Gastroesophageal sphincter (tissue), 3 donors: ENCODE measurements around the gene FSHR.

Experiments used
- EP300 ChIP-seq: sonication (generic); formaldehyde crosslinking; IDR thresholded peaks from one replicate; pipeline ENCODE4 v1.6.1; 2017; ENCODE audit warnings: antibody characterized with exemption, mild to moderate bottlenecking
- POLR2A ChIP-seq, 2 donors: fragments of 450-650 bp; IDR thresholded peaks; one replicate each; pipeline ENCODE4 v1.6.1; 2017; ENCODE audit warnings: antibody characterized with exemption in 2 of 2, mild to moderate bottlenecking in 2 of 2, moderate library complexity in 1 of 2
- POLR2AphosphoS5 ChIP-seq: sonication (generic); formaldehyde crosslinking; IDR thresholded peaks from one replicate; pipeline ENCODE4 v1.6.1; 2017; ENCODE audit warnings: antibody characterized with exemption
- TF ChIP-seq, protein P1 (sequence below), 4 experiments: fragments of 200-600 bp in 2 of 4; fragments of 450-650 bp in 2 of 4; sonication (generic) in 1 of 4; IDR thresholded peaks; one replicate each; pipeline ENCODE4 v1.5.1; 2017 to 2019; ENCODE audit warnings: antibody characterized with exemption in 4 of 4, mild to moderate bottlenecking in 2 of 4, moderate library complexity in 2 of 4

DNA sequence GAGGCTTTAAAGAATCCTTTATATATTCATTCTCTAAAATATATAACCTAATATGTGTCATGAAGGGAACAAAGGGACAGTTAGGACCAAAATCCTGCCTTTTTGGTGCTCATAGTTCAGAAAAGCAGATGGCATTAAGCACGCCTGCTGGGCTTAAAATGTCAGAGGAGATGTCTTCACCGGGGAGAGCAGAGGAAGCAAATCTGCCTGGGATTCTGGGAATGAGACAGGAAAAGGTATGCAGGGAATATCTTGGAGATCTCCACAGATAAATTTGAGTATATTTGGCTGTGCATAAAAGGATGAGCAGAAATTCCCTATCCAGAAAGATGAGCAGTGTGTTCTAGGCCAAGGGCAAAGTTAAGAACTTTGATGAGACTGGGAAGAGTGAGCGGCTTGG, 45.5 kb downstream of the FSHR start:
- TF ChIP-seq POLR2AphosphoS5, result no peak
- TF ChIP-seq, protein P1, sequence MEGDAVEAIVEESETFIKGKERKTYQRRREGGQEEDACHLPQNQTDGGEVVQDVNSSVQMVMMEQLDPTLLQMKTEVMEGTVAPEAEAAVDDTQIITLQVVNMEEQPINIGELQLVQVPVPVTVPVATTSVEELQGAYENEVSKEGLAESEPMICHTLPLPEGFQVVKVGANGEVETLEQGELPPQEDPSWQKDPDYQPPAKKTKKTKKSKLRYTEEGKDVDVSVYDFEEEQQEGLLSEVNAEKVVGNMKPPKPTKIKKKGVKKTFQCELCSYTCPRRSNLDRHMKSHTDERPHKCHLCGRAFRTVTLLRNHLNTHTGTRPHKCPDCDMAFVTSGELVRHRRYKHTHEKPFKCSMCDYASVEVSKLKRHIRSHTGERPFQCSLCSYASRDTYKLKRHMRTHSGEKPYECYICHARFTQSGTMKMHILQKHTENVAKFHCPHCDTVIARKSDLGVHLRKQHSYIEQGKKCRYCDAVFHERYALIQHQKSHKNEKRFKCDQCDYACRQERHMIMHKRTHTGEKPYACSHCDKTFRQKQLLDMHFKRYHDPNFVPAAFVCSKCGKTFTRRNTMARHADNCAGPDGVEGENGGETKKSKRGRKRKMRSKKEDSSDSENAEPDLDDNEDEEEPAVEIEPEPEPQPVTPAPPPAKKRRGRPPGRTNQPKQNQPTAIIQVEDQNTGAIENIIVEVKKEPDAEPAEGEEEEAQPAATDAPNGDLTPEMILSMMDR (IDR thresholded peaks at IDR 0.05), result no peak
- TF ChIP-seq POLR2A (IDR thresholded peaks at IDR 0.05), result no peak
- TF ChIP-seq EP300, result no peak
